Lower leg skin (tissue), 3 donors: Measurements from ENCODE around the gene PAF1.

Experiments
- CTCF ChIP-seq, 3 donors: fragments of 450-650 bp; IDR thresholded peaks; one replicate each; pipeline ENCODE4 v1.5.1; 2016; ENCODE audit warnings: antibody characterized with exemption in 3 of 3, mild to moderate bottlenecking in 3 of 3, moderate library complexity in 2 of 3
- POLR2A ChIP-seq, 2 donors: fragments of 450-650 bp; IDR thresholded peaks; one replicate each; pipeline ENCODE4 v1.6.1; 2016 to 2017; ENCODE audit warnings: antibody characterized with exemption in 2 of 2, mild to moderate bottlenecking in 1 of 2, moderate library complexity in 1 of 2

DNA sequence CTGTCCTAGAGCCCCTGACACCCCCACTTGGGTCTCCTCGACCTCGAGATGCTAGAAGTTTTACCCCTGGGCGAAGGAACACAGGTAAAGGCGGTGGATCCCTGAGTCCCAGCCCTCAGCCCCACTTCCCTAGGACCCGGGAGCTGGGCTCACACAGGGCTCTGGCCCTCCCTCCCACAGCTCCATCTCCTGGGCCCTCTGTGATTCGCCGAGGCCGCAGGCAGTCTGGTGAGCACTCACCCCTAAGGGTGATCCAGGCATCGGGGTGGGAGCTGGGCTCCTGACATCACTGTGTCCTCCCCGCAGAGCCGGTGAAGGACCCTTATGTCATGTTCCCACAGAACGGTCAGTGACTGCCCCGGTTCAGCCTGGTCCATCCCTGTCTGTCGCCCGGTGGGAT lies 29.9 kb upstream of the PAF1 start:
- TF ChIP-seq CTCF (IDR thresholded peaks at IDR 0.05): no peak
- no peak for TF ChIP-seq POLR2A (IDR thresholded peaks at IDR 0.05)
